ENCODE results near the gene FBP1.

The FBP1 gene

GRCh38 chr9:94639061-94639998 is at the start of gene FBP1:
FBP1 (minus strand) TSS chr9:94639518; CDS start chr9:94639310, 208 bp downstream.
- no peak for DNase-seq

DNA sequence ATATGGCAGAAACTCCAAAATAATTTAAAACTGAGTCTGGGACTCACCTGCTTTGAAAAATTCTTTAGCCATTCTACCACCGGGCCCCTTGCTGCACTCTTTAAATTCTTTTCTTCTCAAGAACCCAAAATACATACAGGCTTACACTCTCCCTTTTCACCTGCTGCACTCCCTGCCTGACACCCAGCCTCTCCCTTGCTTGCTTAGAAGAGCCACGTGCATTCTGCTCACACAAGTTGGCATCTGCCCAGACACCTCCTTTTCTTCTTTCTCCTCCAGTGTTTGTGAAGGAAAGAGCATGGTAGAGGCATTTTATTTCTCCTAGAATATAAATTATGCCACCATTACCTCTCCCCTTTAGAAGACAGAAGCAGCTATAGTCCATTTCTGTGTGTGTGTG is 48.1 kb upstream of the FBP1 start:
- no peak for DNase-seq

DNA sequence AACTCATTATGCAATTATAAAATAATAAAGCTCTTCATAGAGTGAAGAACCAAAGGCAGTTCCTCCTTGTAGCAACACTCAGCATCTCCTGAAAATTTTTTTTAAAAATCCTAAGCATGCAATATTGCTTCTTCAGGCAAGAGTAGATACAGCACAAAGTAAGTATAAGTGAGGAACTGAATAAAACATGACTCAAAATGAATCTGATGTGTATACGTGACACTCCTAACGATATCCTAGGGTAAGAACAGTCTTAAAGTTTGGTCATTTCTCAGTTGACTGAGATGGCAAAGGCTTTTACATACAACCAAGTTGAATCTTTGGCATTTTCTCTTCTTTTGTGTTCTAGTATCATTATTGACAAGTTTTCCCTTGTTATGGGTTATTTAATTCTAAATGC is 46.0 kb upstream of the FBP1 start:
- no peak for DNase-seq

- peak; percentile 83 to 85 for DNase-seq
These were observed 42.2 kb upstream of the FBP1 start for GRCh38 chr9:94681508-94681907.

DNA sequence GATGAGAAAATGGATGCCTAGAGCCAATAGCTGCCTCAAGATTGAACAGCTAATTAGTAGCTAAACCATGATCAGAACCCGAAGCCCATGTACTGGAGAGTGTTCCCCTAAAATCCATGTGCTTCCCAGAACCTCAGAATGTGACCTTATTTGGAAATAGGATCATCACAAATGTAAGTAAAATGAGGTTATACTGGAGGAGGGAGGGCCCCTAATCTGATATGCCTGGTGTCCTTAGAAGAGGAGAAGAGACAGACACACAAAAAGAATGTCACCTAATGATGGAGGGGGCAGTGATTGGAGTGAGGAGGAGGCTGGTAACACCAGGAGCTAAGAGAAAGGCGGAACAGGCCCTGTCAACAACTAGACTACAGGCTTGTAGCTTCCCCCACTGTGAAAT is 41.3 kb upstream of the FBP1 start:
- no peak for DNase-seq

DNA sequence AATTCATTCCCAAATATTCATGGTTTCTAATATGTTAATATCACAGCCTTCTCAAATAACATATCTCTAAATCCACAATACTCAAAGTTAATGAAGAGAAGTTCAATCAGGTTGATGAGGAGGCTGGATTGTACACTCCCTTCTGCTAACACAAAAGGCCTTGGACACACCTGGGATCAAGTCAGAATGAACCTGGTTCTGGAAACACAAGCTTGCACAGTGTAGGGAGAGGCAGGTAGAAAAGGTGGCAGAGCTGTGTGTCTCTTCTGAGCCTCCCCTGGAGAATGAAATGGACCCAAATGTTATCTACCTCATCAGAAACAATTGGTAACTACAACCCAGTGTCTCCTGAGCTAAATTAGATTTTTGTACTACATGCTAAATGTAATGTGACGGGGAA is 40.7 kb upstream of the FBP1 start:
- DNase-seq: no peak

GRCh38 chr9:94679587-94679986 is 40.3 kb upstream of the FBP1 start:
- DNase-seq: no peak

DNA sequence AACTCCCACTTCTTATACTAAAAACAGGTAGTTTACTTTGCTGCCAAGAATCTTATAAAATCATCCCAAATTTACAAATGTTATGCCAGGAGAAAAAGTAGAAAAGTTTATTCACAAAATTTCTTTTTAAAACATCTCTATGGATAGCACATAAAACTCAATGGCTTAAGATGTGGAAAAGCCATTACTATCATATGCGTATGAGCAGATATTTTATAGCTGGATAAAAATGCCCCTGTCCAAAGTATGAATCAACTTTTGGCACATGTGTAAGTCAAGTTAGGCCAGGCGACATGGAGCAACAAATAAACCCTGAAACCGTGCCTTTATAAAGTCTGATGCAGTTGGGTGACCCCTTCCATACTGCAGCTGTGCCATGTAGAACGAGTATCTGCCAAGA is 38.6 kb upstream of the FBP1 start:
- no peak for DNase-seq

GRCh38 chr9:94676446-94677131 is 37.3 kb upstream of the FBP1 start:
- DNase-seq: no peak

DNA sequence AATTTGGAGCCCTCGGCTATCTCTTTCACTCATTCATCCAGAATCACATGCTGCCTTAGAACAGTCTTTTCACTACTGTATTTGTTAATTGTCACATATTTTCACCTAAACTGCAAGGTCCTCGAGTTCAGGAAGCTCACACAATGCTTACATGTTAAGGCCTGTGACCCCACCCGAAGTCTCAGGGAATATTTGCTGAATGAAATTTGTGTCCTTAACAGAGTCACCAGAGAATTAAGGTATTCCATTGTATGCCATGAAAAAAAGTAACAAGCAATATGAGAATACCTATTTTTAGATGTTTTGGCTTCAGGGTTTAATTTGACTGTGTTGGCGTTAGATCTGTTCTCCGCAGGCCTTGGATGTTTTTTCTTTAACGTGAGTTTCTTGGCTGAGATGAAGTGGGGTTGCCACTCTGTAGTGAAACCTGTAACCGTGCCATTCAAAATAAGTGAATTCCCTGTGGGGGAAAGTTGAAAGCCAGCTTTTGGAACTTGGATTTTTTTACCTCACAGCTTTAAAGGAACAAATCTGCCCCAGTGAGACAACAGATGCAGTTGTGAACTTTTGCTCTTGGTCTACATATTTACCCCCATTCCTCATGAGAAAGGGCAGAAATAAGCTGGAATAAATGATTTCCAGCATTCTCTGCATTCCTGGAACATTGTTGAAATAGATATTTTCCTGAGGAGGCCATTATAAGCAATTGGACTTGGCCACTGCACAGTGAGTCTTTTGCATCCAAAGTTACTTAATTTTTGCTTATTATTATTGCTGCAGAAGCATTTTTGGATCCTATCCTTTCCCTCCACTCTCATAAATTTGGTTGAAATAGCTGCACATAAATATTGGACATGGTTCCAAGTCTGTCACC is 35.9 kb upstream of the FBP1 start:
- no peak for DNase-seq

DNA sequence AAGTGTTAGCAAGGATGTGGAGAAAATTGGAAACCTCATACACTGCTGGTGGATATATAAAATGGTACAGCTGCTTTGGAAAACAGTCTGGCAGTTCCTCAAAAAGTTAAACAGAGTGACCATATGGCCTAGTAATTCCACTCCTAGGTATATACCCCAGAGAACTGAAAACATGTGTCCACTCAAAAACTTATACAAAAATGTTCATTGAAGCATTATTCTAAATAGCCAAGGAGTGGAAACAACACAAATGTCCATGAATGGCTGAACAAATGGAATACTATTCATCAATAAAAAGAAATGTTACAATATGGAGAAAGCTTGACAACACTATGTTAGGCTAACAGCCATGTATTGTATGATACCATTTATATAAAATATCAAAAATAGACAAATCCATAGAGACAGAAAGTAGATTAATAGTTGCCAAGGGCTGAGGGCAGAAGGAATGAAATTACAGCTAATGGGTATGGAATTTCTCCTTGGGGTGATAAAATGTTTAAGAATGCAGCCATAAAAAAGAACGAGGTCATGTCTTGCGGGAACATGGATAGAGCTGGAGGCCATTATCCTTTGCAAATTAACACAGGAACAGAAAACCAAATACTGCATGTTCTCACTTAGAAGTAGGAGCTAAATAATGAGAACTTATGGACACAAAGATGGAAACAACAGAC is 33.6 kb upstream of the FBP1 start:
- DNase-seq: no peak

DNA sequence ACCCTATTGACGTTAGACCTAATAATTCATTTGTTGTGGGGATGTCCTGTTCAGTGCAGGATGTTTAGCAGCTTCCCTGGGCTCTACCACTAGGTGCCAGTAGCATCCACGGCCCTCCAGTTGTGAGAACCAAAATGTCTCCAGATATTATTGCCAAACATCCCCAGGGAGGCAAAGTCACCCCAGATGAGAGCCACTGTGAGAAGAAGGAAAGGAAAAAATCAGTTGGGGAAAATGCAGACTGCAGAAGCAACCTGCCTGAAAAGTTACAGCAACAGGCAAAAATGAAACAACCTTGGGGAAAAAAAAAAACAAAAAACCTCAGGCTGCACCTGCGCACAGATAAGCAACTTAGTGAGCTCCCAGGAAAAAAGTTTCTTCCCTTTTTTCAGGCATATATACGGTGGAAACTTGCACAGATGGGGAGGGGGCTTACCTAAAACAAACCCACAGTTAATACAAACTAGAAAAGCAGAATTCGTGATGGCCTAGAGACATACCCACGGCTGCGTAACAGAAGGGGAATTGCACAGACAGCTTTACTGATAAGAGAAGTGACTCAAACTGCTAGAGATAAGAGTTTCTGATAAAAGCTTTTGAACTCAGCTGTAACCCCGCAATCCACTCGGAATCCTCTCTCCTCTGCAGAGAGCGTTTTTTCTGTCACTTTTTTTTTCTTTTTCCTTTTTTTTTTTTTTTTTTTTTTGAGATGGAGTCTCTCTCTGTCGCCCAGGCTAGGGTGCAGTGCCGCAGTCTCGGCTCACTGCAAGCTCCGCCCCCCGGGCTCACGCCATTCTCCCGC is 29.8 kb upstream of the FBP1 start:
- peak; percentile 48 to 75 for DNase-seq

DNA sequence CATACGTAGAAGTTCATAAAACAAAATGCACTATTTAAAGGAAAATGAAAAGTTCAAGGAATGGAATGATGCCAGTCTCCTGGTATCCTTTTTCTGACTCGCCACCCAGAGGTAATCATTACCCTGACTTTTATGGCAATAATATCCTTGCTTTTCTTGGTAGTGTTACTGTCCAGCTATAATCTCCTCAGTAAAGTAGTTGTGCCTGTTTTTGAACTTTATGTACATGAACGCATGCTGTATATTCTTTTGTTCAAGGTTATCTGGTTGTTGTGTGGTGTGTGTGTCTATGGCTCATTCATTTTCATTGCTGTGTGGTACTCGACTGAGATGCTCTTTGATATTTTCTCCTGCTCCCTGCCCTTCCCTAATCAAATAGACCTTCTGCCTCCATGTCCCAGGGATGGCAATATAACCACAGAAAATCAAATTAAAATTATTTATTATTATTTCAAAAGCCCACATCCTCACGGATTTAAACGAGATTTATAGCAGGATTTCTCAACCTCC is 29.2 kb upstream of the FBP1 start:
- no peak for DNase-seq

DNA sequence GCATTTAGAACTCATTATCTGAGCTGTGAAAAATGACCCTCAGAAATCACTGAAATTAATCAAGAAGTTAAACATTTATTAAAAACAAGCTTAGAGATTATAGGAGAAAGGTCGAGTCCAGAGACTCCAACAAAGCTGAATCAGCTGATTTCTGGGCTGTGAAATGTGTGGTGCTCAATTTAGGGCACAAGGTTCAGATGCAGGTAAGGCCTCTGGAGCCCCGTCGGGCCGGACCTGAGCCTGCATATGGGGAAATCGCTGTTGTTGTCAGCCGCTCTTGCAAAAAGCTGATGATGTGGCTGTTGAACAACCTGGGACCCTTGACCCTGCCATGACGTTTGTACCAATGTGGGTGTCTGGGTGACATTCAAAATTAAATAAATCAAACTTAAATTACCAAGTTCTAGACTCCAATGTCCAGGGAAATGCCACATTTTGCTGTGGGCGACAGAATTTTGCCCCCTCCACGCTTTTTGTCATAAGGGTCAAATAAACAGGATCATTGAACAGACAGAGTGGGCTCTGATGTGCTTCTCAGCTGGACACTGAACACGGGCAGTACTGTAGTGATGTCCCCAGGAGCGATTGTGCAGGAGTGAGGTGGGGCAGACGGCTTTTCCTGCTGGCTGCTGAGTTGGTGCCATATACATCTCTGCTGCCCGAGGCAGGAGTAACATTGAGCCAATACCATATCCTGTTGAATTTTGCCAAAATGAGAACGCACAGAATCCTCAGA is 27.2 kb upstream of the FBP1 start:
- no peak for DNase-seq

DNA sequence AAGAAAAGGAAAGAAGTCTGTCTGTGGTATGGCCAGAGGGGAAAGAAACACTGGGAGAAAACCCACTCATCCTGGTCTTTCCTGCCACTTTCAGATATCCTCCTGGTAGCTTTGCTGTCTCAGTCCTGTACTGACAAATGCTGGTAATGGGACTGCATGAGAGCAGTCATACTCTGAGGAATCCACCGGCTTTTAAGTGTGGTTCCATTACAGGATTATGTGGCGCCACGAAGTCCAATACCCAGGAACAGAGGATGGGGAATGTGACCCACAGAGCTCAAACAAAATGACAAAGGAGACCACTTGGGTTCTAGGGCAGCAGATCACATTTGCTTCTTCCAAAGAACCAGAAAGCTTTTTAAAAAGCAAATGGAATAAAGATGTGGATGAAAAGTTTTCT is 26.3 kb upstream of the FBP1 start:
- no peak for DNase-seq

- no peak for DNase-seq
These were observed 25.5 kb upstream of the FBP1 start for GRCh38 chr9:94664801-94665200.

DNA sequence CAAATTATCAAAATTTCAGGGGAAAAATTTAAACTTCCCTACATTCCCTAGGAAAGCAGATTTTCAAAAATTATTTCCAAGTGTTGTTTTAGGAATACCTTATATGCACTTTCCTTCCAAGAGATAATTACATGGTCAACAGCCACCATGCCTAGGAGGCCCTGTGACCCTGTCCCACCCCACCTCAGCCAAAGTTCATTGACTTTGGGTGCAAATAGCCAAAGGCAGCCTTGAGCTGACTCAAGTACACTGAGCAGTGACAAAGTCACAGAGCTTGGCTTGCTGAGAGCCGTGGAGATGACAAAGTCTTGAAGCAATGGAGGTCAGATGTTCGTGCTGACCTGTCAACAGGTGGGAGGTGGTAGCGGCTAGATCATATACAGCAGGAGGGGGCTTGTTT is 24.3 kb upstream of the FBP1 start:
- DNase-seq: no peak

GRCh38 chr9:94663140-94663539 is 23.8 kb upstream of the FBP1 start:
- no peak for DNase-seq

DNA sequence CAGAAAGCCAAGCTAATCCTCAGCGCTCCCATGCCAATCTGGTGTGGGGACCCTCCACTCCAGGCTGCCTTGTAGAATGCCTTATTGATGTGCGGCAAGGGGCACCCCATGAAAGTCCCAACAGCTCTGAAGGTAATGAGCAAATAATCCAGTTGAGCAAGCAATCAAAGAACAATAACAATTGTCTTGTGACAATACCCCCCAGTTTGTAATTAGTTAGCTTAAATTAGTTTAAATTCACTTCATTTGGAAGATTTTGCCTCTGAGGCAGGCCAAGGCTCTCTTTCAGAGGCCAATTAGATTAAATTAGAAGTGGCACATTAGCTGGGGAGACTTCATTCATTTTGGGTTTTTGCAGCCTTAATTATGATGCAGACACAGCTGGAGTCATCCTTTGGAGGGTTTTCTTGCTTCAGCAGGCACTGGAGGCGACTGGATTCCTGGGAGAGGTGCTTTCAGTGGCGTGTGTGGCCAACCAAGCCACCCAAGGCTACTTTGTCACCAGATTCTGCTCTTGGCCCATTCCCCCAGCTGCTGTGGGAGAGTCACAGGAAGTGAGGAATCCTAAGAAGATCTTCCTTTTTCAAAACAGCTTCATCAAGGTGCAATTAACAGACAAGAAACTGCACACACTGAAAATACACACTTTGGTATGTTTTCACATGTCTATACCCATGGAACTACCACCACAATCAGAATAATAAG is 17.9 kb upstream of the FBP1 start:
- no peak for DNase-seq

- DNase-seq: no peak
These were observed 16.9 kb upstream of the FBP1 start for GRCh38 chr9:94656200-94656599.
